A549 (cell line): ENCODE results near the gene CD5L.

ENCODE experiments used
- EHF ChIP-seq: fragments of 250-450 bp; sonication (Bioruptor Pico); IDR thresholded peaks from 2 replicates; pipeline ENCODE4 v1.5.0; 2020; ENCODE audit warnings: mild to moderate bottlenecking
- FOSB ChIP-seq: fragments of 250-450 bp; sonication (Bioruptor Pico); IDR thresholded peaks from 2 replicates; pipeline ENCODE4 v1.5.0; 2020; ENCODE audit warnings: mild to moderate bottlenecking, moderate library complexity
- KDM1A ChIP-seq: fragments of 200-600 bp; sonication (generic); IDR thresholded peaks from 2 replicates; pipeline ENCODE4 v1.6.1; 2016; ENCODE audit warnings: low read depth, mild to moderate bottlenecking
- MAFK ChIP-seq: fragments of 450-650 bp; IDR thresholded peaks from 2 replicates; pipeline ENCODE4 v1.6.1; 2014; ENCODE audit not compliant: partially characterized antibody
- NFE2L2 ChIP-seq: fragments of 150-350 bp; conservative IDR thresholded peaks from 2 replicates; pipeline ENCODE4 v1.6.1; 2014; ENCODE audit warnings: low read length
- POLR2A ChIP-seq: IDR thresholded peaks from 2 replicates; pipeline ENCODE4 v1.6.1; 2012; ENCODE audit warnings: mild to moderate bottlenecking, low read length
- RAD21 ChIP-seq, 2 experiments: fragments of >200 bp in 1 of 2; sonication (Bioruptor Twin) in 1 of 2; formaldehyde crosslinking in 1 of 2; IDR thresholded peaks in 1 of 2; conservative IDR thresholded peaks in 1 of 2; 2 replicates in 1 of 2; 3 replicates in 1 of 2; pipeline ENCODE4 v1.6.1; 2012 to 2018; ENCODE audit warnings: inconsistent platforms in 1 of 2
- RARB ChIP-seq: fragments of 250-450 bp; sonication (Bioruptor Pico); IDR thresholded peaks from 2 replicates; pipeline ENCODE4 v1.8.0; 2021; ENCODE audit warnings: mild to moderate bottlenecking, moderate library complexity
- RCOR1 ChIP-seq: fragments of 150-350 bp; IDR thresholded peaks from 2 replicates; pipeline ENCODE4 v1.6.1; 2014; ENCODE audit warnings: antibody characterized with exemption, low read length, low read depth
- TP53 ChIP-seq: fragments of 250-450 bp; sonication (Bioruptor Pico); IDR thresholded peaks from 2 replicates; pipeline ENCODE4 v1.5.0; 2021; ENCODE audit warnings: mild to moderate bottlenecking, moderate library complexity
- ZNF302 ChIP-seq: fragments of 250-450 bp; sonication (Bioruptor Pico); IDR thresholded peaks from 2 replicates; pipeline ENCODE4 v1.9.0; 2021; ENCODE audit warnings: inconsistent platforms, mild to moderate bottlenecking, moderate library complexity
- TF ChIP-seq, protein P1 (sequence below): fragments of 450-650 bp; IDR thresholded peaks from 2 replicates; pipeline ENCODE4 v1.6.1; 2014; ENCODE audit warnings: antibody characterized with exemption
- TF ChIP-seq, protein P2 (sequence below): fragments of >200 bp; sonication (Bioruptor Twin); formaldehyde crosslinking; IDR thresholded peaks from 3 replicates; pipeline ENCODE4 v1.5.1; 2016
- TF ChIP-seq, protein P3 (sequence below): IDR thresholded peaks from 2 replicates; pipeline ENCODE4 v1.6.1; 2012

DNA sequence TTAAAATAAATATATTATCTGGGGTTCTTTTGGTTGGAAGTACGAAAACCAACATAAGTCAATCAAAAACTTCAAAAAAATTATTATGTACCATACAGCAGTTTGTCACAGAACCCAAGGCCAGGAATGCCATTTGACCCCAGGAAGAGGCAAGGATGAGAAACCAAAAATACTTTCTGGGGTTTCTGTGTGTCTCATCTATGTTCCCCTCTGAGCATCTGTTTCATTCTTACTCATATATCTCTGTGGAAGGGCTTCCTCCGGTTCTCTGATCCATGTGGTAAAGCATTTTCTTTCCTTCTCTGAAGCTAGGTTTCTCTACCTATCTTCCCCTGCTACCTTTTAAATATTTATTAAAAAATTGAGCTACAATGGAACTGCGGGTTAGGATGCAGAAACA, 11.9 kb downstream of the CD5L start:
- TF ChIP-seq, protein P1, sequence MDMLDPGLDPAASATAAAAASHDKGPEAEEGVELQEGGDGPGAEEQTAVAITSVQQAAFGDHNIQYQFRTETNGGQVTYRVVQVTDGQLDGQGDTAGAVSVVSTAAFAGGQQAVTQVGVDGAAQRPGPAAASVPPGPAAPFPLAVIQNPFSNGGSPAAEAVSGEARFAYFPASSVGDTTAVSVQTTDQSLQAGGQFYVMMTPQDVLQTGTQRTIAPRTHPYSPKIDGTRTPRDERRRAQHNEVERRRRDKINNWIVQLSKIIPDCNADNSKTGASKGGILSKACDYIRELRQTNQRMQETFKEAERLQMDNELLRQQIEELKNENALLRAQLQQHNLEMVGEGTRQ = no peak
- no peak for TF ChIP-seq POLR2A
- TF ChIP-seq, protein P2, sequence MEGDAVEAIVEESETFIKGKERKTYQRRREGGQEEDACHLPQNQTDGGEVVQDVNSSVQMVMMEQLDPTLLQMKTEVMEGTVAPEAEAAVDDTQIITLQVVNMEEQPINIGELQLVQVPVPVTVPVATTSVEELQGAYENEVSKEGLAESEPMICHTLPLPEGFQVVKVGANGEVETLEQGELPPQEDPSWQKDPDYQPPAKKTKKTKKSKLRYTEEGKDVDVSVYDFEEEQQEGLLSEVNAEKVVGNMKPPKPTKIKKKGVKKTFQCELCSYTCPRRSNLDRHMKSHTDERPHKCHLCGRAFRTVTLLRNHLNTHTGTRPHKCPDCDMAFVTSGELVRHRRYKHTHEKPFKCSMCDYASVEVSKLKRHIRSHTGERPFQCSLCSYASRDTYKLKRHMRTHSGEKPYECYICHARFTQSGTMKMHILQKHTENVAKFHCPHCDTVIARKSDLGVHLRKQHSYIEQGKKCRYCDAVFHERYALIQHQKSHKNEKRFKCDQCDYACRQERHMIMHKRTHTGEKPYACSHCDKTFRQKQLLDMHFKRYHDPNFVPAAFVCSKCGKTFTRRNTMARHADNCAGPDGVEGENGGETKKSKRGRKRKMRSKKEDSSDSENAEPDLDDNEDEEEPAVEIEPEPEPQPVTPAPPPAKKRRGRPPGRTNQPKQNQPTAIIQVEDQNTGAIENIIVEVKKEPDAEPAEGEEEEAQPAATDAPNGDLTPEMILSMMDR = no peak
- no peak for TF ChIP-seq FOSB (CRISPR knock-in tag)
- TF ChIP-seq MAFK = no peak
- no peak for TF ChIP-seq RAD21 (conservative IDR thresholded peaks at IDR 0.05 in 1 of 2, IDR thresholded peaks at IDR 0.05 in 1 of 2)
- no peak for TF ChIP-seq KDM1A
- TF ChIP-seq NFE2L2 = no peak
- TF ChIP-seq, protein P3, sequence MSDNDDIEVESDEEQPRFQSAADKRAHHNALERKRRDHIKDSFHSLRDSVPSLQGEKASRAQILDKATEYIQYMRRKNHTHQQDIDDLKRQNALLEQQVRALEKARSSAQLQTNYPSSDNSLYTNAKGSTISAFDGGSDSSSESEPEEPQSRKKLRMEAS = no peak
- no peak for TF ChIP-seq EHF
- TF ChIP-seq RCOR1 = no peak
- no peak for TF ChIP-seq ZNF302 (CRISPR knock-in tag)
- TF ChIP-seq RARB (CRISPR knock-in tag) = no peak
- TF ChIP-seq TP53 (CRISPR knock-in tag) = no peak
